Prostate gland (tissue), 2 donors: ENCODE data around the gene PRPF38A.

Experiments
- POLR2A ChIP-seq: fragments of 450-650 bp; IDR thresholded peaks from one replicate; pipeline ENCODE4 v1.6.1; 2016; ENCODE audit warnings: antibody characterized with exemption, mild to moderate bottlenecking
- POLR2AphosphoS5 ChIP-seq: sonication (generic); formaldehyde crosslinking; IDR thresholded peaks from one replicate; pipeline ENCODE4 v1.6.1; 2017; ENCODE audit warnings: antibody characterized with exemption
- TF ChIP-seq, protein P1 (sequence below), 4 experiments: fragments of 200-600 bp in 2 of 4; fragments of 450-650 bp in 2 of 4; sonication (generic) in 2 of 4; IDR thresholded peaks; 1 replicate in 3 of 4; 2 replicates in 1 of 4; pipeline ENCODE4 v1.5.1; 2016 to 2019; ENCODE audit warnings: antibody characterized with exemption in 4 of 4, mild to moderate bottlenecking in 2 of 4, moderate library complexity in 2 of 4

DNA sequence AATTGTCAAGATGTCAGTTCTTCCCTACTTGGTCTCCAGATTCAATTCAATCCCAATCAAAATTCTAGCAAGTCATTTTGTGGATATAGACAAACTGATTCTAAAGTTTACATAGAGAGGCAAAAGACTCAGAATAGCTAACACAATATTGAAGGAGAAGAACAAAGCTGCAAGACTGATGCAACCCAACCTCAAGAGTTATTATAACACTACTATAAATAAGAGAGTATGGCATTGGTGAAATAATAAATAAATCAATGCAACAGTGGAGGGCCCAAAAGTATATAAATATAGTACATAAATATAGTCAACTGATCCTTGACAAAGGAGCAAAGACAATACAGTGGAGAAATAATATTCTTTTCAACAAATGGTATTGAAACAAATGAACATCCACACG, 49.7 kb downstream of the PRPF38A start:
- TF ChIP-seq, protein P1, sequence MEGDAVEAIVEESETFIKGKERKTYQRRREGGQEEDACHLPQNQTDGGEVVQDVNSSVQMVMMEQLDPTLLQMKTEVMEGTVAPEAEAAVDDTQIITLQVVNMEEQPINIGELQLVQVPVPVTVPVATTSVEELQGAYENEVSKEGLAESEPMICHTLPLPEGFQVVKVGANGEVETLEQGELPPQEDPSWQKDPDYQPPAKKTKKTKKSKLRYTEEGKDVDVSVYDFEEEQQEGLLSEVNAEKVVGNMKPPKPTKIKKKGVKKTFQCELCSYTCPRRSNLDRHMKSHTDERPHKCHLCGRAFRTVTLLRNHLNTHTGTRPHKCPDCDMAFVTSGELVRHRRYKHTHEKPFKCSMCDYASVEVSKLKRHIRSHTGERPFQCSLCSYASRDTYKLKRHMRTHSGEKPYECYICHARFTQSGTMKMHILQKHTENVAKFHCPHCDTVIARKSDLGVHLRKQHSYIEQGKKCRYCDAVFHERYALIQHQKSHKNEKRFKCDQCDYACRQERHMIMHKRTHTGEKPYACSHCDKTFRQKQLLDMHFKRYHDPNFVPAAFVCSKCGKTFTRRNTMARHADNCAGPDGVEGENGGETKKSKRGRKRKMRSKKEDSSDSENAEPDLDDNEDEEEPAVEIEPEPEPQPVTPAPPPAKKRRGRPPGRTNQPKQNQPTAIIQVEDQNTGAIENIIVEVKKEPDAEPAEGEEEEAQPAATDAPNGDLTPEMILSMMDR (IDR thresholded peaks at IDR 0.05), result no peak
- TF ChIP-seq POLR2A, result no peak
- no peak for TF ChIP-seq POLR2AphosphoS5
